PFSK-1 (cell line): ENCODE measurements around the gene SCO1.

ENCODE experiments used
- FOXP2 ChIP-seq: optimal IDR thresholded peaks from 2 replicates; pipeline ENCODE3; 2011; ENCODE audit warnings: borderline replicate concordance, control low read depth, inconsistent platforms; ENCODE audit not compliant: insufficient read depth; ENCODE audit errors: extremely low read length, extremely low read depth
- POLR2AphosphoS5 ChIP-seq: IDR thresholded peaks from 2 replicates; pipeline ENCODE4 v1.6.1; 2012; ENCODE audit warnings: low read depth, mild to moderate bottlenecking, control low read depth, low read length, moderate library complexity
- SIN3A ChIP-seq: IDR thresholded peaks from 2 replicates; pipeline ENCODE4 v1.6.1; 2012; ENCODE audit warnings: mild to moderate bottlenecking, low read length, moderate library complexity, borderline replicate concordance; ENCODE audit not compliant: insufficient read depth
- TAF1 ChIP-seq: IDR thresholded peaks from 2 replicates; pipeline ENCODE4 v1.6.1; 2012; ENCODE audit warnings: low read length, control low read depth, borderline replicate concordance; ENCODE audit not compliant: insufficient read depth
- TF ChIP-seq, protein P1 (sequence below), 2 experiments: IDR thresholded peaks; 2 replicates each; pipeline versions ENCODE4 v1.6.1 to v1.8.0; 2011 to 2012; ENCODE audit warnings: low read depth in 2 of 2, low read length in 2 of 2, control low read depth in 1 of 2, inconsistent platforms in 1 of 2, mild to moderate bottlenecking in 1 of 2, moderate library complexity in 1 of 2; ENCODE audit not compliant: insufficient read depth in 1 of 2

SCO1 gene

DNA sequence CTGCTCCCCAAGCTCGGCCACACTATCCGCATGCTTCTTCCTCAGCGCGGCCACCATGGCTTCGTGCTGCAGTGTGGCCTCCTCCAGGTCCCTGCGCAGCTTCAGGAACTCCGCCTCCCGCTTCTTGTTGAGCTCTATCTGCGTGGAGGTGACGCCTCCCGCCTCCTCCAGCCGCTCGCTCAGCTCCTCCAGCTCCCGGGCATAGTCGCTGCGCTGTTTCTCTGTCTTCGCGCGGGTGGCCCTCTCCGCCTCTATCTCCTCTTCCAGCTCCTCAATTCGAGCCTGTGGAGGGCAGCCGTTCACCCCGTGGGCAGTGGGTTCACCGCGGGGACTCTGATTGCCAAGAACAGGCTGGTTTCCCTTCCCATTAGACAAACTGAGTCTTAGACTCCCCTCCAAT lies 59.2 kb downstream of the SCO1 start:
- no peak for TF ChIP-seq TAF1
- TF ChIP-seq POLR2AphosphoS5, result no peak
- TF ChIP-seq SIN3A, result no peak
- no peak for TF ChIP-seq FOXP2
- TF ChIP-seq, protein P1, sequence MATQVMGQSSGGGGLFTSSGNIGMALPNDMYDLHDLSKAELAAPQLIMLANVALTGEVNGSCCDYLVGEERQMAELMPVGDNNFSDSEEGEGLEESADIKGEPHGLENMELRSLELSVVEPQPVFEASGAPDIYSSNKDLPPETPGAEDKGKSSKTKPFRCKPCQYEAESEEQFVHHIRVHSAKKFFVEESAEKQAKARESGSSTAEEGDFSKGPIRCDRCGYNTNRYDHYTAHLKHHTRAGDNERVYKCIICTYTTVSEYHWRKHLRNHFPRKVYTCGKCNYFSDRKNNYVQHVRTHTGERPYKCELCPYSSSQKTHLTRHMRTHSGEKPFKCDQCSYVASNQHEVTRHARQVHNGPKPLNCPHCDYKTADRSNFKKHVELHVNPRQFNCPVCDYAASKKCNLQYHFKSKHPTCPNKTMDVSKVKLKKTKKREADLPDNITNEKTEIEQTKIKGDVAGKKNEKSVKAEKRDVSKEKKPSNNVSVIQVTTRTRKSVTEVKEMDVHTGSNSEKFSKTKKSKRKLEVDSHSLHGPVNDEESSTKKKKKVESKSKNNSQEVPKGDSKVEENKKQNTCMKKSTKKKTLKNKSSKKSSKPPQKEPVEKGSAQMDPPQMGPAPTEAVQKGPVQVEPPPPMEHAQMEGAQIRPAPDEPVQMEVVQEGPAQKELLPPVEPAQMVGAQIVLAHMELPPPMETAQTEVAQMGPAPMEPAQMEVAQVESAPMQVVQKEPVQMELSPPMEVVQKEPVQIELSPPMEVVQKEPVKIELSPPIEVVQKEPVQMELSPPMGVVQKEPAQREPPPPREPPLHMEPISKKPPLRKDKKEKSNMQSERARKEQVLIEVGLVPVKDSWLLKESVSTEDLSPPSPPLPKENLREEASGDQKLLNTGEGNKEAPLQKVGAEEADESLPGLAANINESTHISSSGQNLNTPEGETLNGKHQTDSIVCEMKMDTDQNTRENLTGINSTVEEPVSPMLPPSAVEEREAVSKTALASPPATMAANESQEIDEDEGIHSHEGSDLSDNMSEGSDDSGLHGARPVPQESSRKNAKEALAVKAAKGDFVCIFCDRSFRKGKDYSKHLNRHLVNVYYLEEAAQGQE (IDR thresholded peaks at IDR 0.05; ENCODE audit: insufficient read depth in 1 of 2, low read depth in 2 of 2, low read length in 2 of 2), result no peak

DNA sequence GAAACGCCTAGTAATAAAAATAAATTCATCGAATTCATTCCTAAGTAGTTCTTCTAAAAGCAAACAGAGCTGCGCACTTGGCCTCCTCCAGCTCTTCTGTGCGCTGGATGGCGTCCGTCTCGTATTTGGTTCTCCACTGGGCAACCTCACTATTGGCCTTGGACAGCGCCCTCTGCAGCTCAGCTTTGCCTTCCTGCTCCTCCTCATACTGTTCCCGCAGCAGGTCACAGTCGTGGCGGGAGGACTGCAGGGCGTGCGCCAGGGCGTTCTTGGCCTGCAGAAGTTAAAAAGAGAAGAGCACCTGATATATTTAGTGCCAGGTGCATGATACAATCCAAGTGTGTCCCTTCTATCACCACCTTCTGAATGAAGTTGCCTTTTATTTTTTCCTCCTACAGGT lies 62.0 kb downstream of the SCO1 start:
- no peak for TF ChIP-seq SIN3A
- TF ChIP-seq, protein P1 (IDR thresholded peaks at IDR 0.05; ENCODE audit: insufficient read depth in 1 of 2, low read depth in 2 of 2, low read length in 2 of 2), result no peak
- no peak for TF ChIP-seq TAF1
- TF ChIP-seq FOXP2, result no peak
- TF ChIP-seq POLR2AphosphoS5, result no peak

DNA sequence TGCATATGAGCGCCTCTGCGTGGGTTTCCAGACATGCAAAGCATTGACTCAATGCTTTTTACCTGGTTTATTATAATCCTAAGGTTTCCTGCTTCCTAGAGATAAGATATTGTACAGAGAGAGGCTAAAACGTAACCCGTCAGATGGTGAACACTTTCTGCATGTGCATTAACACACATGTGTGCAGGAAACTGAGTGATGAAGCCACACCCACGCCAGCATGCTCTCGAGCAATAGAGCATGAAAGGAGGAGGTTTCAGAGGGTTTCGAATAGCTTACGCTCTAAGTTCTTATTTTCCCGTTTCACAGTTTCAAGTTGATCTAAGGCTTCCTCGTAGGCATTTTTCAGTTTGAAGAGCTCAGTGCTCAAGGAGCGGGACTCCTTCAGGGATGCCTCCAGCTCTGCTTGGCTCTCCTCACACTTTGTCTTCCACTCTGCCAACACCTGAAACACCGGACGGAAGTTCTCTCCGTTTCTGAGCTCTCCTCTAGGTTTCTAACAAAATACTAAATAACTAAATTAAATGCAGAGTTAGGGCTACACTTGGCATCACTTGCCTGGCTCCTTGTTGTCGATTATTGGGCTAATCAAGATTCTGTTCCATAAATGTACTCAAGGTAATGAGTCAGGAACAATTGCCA lies 63.5 kb downstream of the SCO1 start:
- no peak for TF ChIP-seq SIN3A
- TF ChIP-seq, protein P1 (IDR thresholded peaks at IDR 0.05; ENCODE audit: insufficient read depth in 1 of 2, low read depth in 2 of 2, low read length in 2 of 2), result no peak
- no peak for TF ChIP-seq TAF1
- no peak for TF ChIP-seq FOXP2
- no peak for TF ChIP-seq POLR2AphosphoS5

DNA sequence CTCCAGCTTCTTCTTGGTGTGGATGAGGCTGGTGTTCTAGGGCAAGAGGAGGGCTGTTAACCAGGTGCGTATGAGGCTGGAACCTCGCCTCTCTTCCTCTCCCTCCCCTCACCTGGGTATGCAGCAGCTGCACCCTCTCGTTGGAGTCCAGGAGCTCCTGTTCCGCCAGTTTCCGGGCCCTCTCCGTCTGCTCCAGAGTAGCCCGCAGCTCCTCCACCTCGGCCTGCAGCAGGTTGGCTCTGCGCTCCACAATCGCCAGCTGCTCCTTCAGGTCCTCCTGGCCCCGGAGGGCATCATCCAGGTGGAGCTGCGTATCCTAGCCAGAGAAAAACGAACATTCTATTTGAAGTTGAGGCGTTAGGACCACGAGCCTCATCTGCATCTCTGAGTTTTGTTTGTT lies 65.6 kb downstream of the SCO1 start:
- TF ChIP-seq FOXP2 (no peak), POLR2AphosphoS5 (no peak), SIN3A (no peak), TAF1 (no peak)
- TF ChIP-seq, protein P1 (IDR thresholded peaks at IDR 0.05; ENCODE audit: insufficient read depth in 1 of 2, low read depth in 2 of 2, low read length in 2 of 2), result no peak
